CD4-positive, alpha-beta T cell treated with Interleukin-2 at 100 ng/mL for 4 hours (primary cell): ENCODE results near the gene GNB1.
"Not testable (repeated sequence)": the region's sequence is repeated elsewhere in the genome, so short reads cannot be mapped to it uniquely, and the experiment has no call there.

Experiments used
- DNase-seq: peaks from one replicate; pipeline ENCODE4 v3.0.0-alpha.2; 2020; ENCODE audit warnings: low spot score

Gene GNB1

GRCh38 chr1:1889847-1890505 lies 911 bp downstream of the GNB1 start:
- peak; percentile 29 for DNase-seq

DNA sequence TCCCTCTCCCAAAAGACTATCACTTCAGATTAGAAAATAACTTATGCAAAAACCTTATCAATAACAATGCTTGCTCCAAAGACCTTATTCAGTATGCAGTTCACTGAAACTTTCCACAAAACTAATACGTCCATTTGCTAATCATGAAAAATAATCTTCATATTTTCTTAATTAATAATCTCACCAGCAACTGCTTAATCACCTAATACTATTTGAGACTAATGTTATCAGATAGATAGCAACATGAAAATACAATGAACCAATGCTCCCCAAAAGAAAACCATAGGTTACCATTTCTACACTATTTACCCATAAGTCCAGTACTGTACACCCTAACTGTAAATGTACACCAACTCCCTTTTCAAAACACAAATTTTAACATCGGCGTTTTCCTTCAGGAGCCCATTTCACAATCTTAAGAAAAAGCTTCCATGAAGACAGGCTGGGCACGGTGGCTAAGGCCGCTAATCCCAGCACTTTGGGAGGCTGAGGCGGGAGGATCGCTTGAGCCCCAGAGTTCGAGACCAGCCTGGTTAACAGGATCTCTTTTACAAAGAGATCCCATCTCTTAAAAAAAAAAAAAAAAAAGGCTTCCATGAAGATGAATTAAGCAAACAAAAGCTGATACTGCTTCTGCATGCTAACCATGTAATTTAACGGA lies 1.7 kb downstream of the GNB1 start:
- no peak for DNase-seq

GRCh38 chr1:1883890-1884289 lies 7.0 kb downstream of the GNB1 start:
- not testable (repeated sequence) for DNase-seq

DNA sequence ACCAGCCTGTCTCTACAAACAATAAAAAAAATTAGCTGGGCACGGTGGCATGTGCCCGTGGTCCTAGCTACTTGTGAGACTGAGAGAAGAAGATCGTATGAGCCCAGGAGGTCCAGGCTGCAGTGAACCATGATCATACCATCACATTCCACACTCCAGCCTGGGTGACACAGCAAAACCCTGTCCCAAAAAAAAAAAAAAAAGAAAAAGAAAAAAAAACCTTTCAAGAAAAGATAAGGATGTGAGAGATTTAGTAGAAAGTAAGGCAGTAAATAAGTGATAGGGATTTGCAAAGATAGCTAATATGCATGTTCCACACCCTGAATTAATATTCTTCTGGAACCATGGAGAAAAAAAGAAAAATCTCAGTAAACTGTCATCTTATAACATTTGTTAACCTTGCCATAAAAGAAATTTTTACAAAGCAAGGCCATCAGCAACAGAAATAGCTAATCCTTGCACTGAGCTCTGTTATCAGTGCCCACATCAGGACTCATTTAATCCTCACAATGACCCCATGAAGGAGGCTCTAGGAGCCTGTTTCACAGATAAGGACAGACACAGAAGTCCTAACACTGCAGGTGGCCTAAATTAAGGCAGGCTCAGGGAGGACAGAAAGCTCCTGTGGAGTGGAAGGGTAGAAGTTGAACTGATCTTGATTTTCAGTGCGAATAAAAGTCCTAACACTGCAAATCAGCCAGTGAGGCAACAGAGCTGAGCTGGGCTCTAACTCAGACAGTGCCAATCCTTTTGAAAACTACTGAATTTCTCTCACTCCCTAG lies 7.6 kb downstream of the GNB1 start:
- no peak for DNase-seq

DNA sequence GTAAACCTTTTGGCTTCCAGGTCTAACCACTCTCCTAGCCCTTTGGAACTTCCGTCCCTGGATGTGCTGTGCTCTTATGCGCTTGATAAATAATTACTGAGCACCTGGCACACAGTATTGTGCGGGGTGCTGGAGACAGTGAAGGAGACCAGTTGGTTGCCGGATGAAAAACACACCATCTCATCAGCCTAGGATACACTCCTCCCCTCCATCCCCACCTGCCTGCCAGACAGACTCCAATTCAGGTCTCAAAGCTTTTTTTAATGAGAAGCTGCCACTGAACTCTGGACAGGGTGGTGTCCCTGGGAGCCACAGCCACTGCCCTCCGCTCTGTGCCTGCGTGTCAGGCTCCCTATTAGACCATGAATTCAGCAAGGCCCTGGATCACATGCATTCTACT lies 9.2 kb downstream of the GNB1 start:
- no peak for DNase-seq

DNA sequence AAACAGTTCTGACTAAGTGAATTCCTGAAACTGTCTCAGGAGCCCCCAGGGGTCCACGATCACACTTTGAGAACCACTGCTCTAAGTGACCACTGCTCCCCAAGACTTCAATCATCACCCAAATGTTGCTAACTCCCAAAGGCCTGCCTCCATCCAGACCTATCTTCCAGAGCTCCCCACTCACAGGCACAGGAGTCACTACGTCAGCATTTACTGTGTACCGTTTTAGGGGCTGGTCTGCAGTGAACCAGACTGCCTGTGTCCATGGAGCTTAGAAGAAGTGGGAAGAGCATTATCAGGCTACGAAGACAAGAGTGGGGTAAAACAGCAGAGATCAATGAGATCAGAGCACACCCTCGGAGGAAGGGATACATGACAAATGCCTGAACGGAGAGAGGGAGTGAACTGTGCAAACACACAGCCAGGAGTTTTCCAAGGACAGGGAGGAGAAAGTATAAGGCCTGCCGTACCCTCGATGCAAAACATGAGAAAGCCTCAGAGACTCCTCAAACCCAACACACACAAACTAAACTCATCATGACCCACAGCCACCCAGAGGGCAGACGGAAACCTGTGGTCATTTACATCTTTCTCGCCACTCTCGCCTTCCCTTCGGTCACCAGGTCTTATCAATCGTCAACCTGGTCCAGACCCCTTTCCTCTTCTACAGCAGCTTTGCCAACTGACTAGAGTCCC lies 10.1 kb downstream of the GNB1 start:
- DNase-seq, result no peak

GRCh38 chr1:1879942-1880341 lies 10.9 kb downstream of the GNB1 start:
- DNase-seq, result no peak

GRCh38 chr1:1877865-1878436 lies 12.9 kb downstream of the GNB1 start:
- DNase-seq, result no peak

GRCh38 chr1:1876335-1876930 lies 14.5 kb downstream of the GNB1 start:
- DNase-seq, result no peak

GRCh38 chr1:1875932-1876331 lies 15.0 kb downstream of the GNB1 start:
- DNase-seq, result no peak

- no peak for DNase-seq
These were observed 16.0 kb downstream of the GNB1 start for GRCh38 chr1:1874901-1875300.

GRCh38 chr1:1873186-1873585 lies 17.7 kb downstream of the GNB1 start:
- no peak for DNase-seq

GRCh38 chr1:1872329-1872994 lies 18.4 kb downstream of the GNB1 start:
- no peak for DNase-seq

- no peak for DNase-seq
These were observed 21.4 kb downstream of the GNB1 start for GRCh38 chr1:1869469-1869868.

- no peak for DNase-seq
These were observed 23.7 kb downstream of the GNB1 start for GRCh38 chr1:1867164-1867563.

- no peak for DNase-seq
These were observed 27.9 kb downstream of the GNB1 start for GRCh38 chr1:1862905-1863547.

- not testable (repeated sequence) for DNase-seq
These were observed 29.1 kb downstream of the GNB1 start for GRCh38 chr1:1861761-1862310.

GRCh38 chr1:1861339-1861730 lies 29.6 kb downstream of the GNB1 start:
- no peak for DNase-seq

GRCh38 chr1:1859970-1860697 lies 30.8 kb downstream of the GNB1 start:
- DNase-seq, result not testable (repeated sequence)
